Thoracic aorta (tissue), 2 donors: ENCODE measurements around the gene SSTR5. TPM values are rescaled to one million over a fixed set of nuclear protein-coding genes. Genes with fewer than 3 reads are reported as not detected.
A peak's percentile ranks its signal among the peaks of the same experiment; 100 is the strongest.
"Not testable (repeated sequence)": the region's sequence is repeated elsewhere in the genome, so short reads cannot be mapped to it uniquely, and the experiment has no call there.

Experiments
- ATAC-seq: fragments of 150-250 bp; one replicate; pipeline ENCODE4 v1.8.0; 2017; ENCODE audit warnings: low read depth; ENCODE audit not compliant: insufficient number of reproducible peaks, low FRiP score
- DNase-seq: peaks from one replicate; pipeline ENCODE4 v3.0.0-alpha.2; 2020; ENCODE audit warnings: low spot score
- H3K27ac ChIP-seq, 2 donors: fragments of 200-600 bp; sonication (generic); 1 replicate in 1 of 2; 2 replicates in 1 of 2; pipeline ENCODE4 v1.5.1; 2016; ENCODE audit warnings: mild to moderate bottlenecking in 2 of 2, moderate library complexity in 2 of 2
- H3K27me3 ChIP-seq: fragments of 200-600 bp; sonication (generic); replicated peaks from 2 replicates; pipeline ENCODE4 v1.6.0; 2016; ENCODE audit warnings: mild to moderate bottlenecking; ENCODE audit not compliant: insufficient read depth
- H3K36me3 ChIP-seq: fragments of 200-600 bp; sonication (generic); one replicate; pipeline ENCODE4 v1.5.1; 2016
- H3K4me1 ChIP-seq, 2 donors: fragments of 200-600 bp; sonication (generic); 1 replicate in 1 of 2; 2 replicates in 1 of 2; pipeline versions ENCODE4 v1.5.1 to v1.6.0; 2016; ENCODE audit warnings: low read depth in 2 of 2, mild to moderate bottlenecking in 1 of 2; ENCODE audit not compliant: control insufficient read depth in 1 of 2
- H3K4me3 ChIP-seq: fragments of 200-600 bp; sonication (generic); 2 replicates; pipeline ENCODE4 v1.5.1; 2016; ENCODE audit warnings: mild to moderate bottlenecking
- H3K9me3 ChIP-seq: fragments of 200-600 bp; sonication (generic); 2 replicates; pipeline ENCODE4 v1.5.1; 2016
- CTCF ChIP-seq: fragments of 200-600 bp; sonication (generic); IDR thresholded peaks from one replicate; pipeline ENCODE4 v1.5.1; 2019; ENCODE audit warnings: antibody characterized with exemption
- total RNA-seq, 2 donors: library from RNA; depleted of rRNA; stranded (reverse); fragments of >200 nt; gene quantifications; one replicate each; pipeline versions ENCODE4 v1.1.0 to v1.2.3, GENCODE V29; 2016

The SSTR5 gene
- 1 to 10 TPM; 3.0 to 3.8 TPM for total RNA-seq

- peaks cover 14 to 23% of the 10 kb centered on the region in 2 donors for H3K4me1 ChIP-seq
- peaks cover 14% of the 10 kb centered on the region for H3K27me3 ChIP-seq
- no peak for DNase-seq
- no peak within 1 kb of the TSS for H3K27ac ChIP-seq
- no peak within 1 kb of the TSS for H3K4me3 ChIP-seq
- TF ChIP-seq CTCF, result no peak
- ATAC-seq, result no peak
- no peaks in the 10 kb centered on the region for H3K36me3 ChIP-seq
- no peaks in the 10 kb centered on the region for H3K9me3 ChIP-seq
These were observed at the start of gene SSTR5 for GRCh38 chr16:1072526-1073261. Gene SSTR5, plus strand, starts transcription at chr16:1072747. Its CDS starts 6,122 bp downstream, at chr16:1078869.

- no peak for TF ChIP-seq CTCF
- DNase-seq (no peak), ATAC-seq (no peak)
- no peaks in the 10 kb centered on the region for H3K36me3 ChIP-seq
- no peak overlapping the region for H3K27ac ChIP-seq
- no peaks in the 10 kb centered on the region for H3K4me1 ChIP-seq
- no peaks in the 10 kb centered on the region for H3K27me3 ChIP-seq
- H3K4me3 ChIP-seq, result no peak overlapping the region
- no peaks in the 10 kb centered on the region for H3K9me3 ChIP-seq
These were observed 48.4 kb upstream of the SSTR5 start for GRCh38 chr16:1024138-1024537.

GRCh38 chr16:1025183-1025809 is 47.3 kb upstream of the SSTR5 start:
- not testable (repeated sequence) for H3K9me3 ChIP-seq, H3K4me3 ChIP-seq, H3K4me1 ChIP-seq, H3K27ac ChIP-seq, ATAC-seq, H3K36me3 ChIP-seq, H3K27me3 ChIP-seq
- peak; percentile 14 for DNase-seq

GRCh38 chr16:1026057-1026783 is 46.3 kb upstream of the SSTR5 start:
- ATAC-seq, result no peak
- H3K4me3 ChIP-seq, result no peak overlapping the region

More at GRCh38 chr16:1026057-1026783, 46.3 kb upstream of the SSTR5 start:
- Histone ChIP-seq H3K27me3 (no peaks in the 10 kb centered on the region), H3K27ac (no peak overlapping the region), H3K36me3 (no peaks in the 10 kb centered on the region), H3K4me1 (no peaks in the 10 kb centered on the region), H3K9me3 (no peaks in the 10 kb centered on the region)
- DNase-seq, result no peak
- TF ChIP-seq CTCF, result no peak
